HEK293 (cell line): ENCODE results near the gene CTXN2.

ENCODE experiments used
- CTCF ChIA-PET: fragments of 350-600 bp; formaldehyde crosslinking; extraction: SDS; loops from one replicate; lab custom pipeline; 2021; ENCODE audit warnings: antibody characterized with exemption; lab: Yijun Ruan, JAX
- POLR2A ChIA-PET: fragments of 300-600 bp; formaldehyde crosslinking; extraction: SDS; loops from one replicate; lab custom pipeline; 2020; ENCODE audit warnings: antibody characterized with exemption, inconsistent platforms; lab: Yijun Ruan, JAX
- H3K27ac ChIP-seq: fragments of 200-500 bp; sonication (Bioruptor generic); 2 replicates; pipeline ENCODE4 v1.5.1; 2014; ENCODE audit warnings: low read depth, low read length, control low read depth, inconsistent platforms; ENCODE audit errors: extremely low read depth
- H3K36me3 ChIP-seq, 2 experiments: fragments of 200-500 bp in 1 of 2; sonication (Bioruptor generic) in 1 of 2; 1 replicate in 1 of 2; 2 replicates in 1 of 2; pipeline ENCODE4 v1.5.1; 2014 to 2017; ENCODE audit warnings: inconsistent platforms in 2 of 2, low read length in 2 of 2; ENCODE audit not compliant: control insufficient read depth in 2 of 2, insufficient read depth in 1 of 2
- H3K4me1 ChIP-seq: fragments of 200-500 bp; sonication (Bioruptor generic); 2 replicates; pipeline ENCODE4 v1.5.1; 2014; ENCODE audit warnings: mild to moderate bottlenecking, low read length, inconsistent platforms; ENCODE audit not compliant: control insufficient read depth, insufficient read depth
- H3K4me3 ChIP-seq: 2 replicates; pipeline ENCODE4 v1.5.1; 2011; ENCODE audit warnings: low read depth, mild to moderate bottlenecking, control low read depth, low read length, moderate library complexity
- H3K9me3 ChIP-seq: fragments of 200-500 bp; sonication (Bioruptor generic); 2 replicates; pipeline ENCODE4 v1.5.1; 2014; ENCODE audit warnings: low read depth, low read length, inconsistent platforms; ENCODE audit not compliant: control insufficient read depth, insufficient read depth
- GLIS1 ChIP-seq: fragments of 450-650 bp; formaldehyde crosslinking; IDR thresholded peaks from 2 replicates; pipeline ENCODE4 v1.5.1; 2016; ENCODE audit warnings: missing biosample characterization, missing genetic modification characterization
- HOXC10 ChIP-seq: sonication (generic); formaldehyde crosslinking; IDR thresholded peaks from 2 replicates; pipeline ENCODE4 v1.8.1; 2023; ENCODE audit warnings: mild to moderate bottlenecking, missing genetic modification reagents
- HOXD13 ChIP-seq: sonication (generic); formaldehyde crosslinking; IDR thresholded peaks from 2 replicates; pipeline ENCODE4 v1.8.0; 2022; ENCODE audit warnings: missing genetic modification reagents, borderline replicate concordance
- KLF9 ChIP-seq: fragments of 450-650 bp; formaldehyde crosslinking; IDR thresholded peaks from 2 replicates; pipeline ENCODE4 v1.5.1; 2016; ENCODE audit warnings: missing biosample characterization, missing genetic modification characterization, low read depth
- MEIS1 ChIP-seq: sonication (generic); formaldehyde crosslinking; IDR thresholded peaks from 2 replicates; pipeline ENCODE4 v1.8.1; 2022; ENCODE audit warnings: missing genetic modification reagents, mild to moderate bottlenecking, borderline replicate concordance
- SCRT1 ChIP-seq: fragments of 450-650 bp; formaldehyde crosslinking; IDR thresholded peaks from 2 replicates; pipeline ENCODE4 v1.5.1; 2016; ENCODE audit warnings: missing biosample characterization, missing genetic modification characterization, borderline replicate concordance
- TCF7L2 ChIP-seq: IDR thresholded peaks from 2 replicates; pipeline ENCODE4 v1.6.1; 2011; ENCODE audit warnings: low read depth, mild to moderate bottlenecking, inconsistent platforms, low read length, moderate library complexity, borderline replicate concordance
- YY1 ChIP-seq: fragments of 450-650 bp; formaldehyde crosslinking; IDR thresholded peaks from 2 replicates; pipeline ENCODE4 v1.5.1; 2018; ENCODE audit warnings: missing biosample characterization, missing genetic modification characterization
- ZBTB21 ChIP-seq: fragments of 450-650 bp; formaldehyde crosslinking; IDR thresholded peaks from 2 replicates; pipeline ENCODE4 v1.5.1; 2017; ENCODE audit warnings: missing biosample characterization, missing genetic modification characterization
- ZFHX2 ChIP-seq: fragments of 450-650 bp; formaldehyde crosslinking; conservative IDR thresholded peaks from 2 replicates; pipeline ENCODE4 v1.5.1; 2016; ENCODE audit warnings: missing biosample characterization, missing genetic modification characterization
- ZFP69B ChIP-seq: fragments of 450-650 bp; formaldehyde crosslinking; IDR thresholded peaks from 2 replicates; pipeline ENCODE4 v1.5.1; 2016; ENCODE audit warnings: missing biosample characterization, missing genetic modification characterization
- ZNF138 ChIP-seq: fragments of 450-650 bp; formaldehyde crosslinking; IDR thresholded peaks from 2 replicates; pipeline ENCODE4 v1.5.1; 2016; ENCODE audit warnings: missing biosample characterization, missing genetic modification characterization, borderline replicate concordance
- ZNF16 ChIP-seq: fragments of 450-650 bp; formaldehyde crosslinking; IDR thresholded peaks from 2 replicates; pipeline ENCODE4 v1.5.1; 2016; ENCODE audit warnings: low read depth, missing biosample characterization, missing genetic modification characterization
- ZNF184 ChIP-seq: fragments of 450-650 bp; IDR thresholded peaks from 2 replicates; pipeline ENCODE4 v1.5.1; 2018; ENCODE audit warnings: missing biosample characterization, mild to moderate bottlenecking, missing genetic modification characterization
- ZNF350 ChIP-seq: fragments of 450-650 bp; formaldehyde crosslinking; IDR thresholded peaks from 2 replicates; pipeline ENCODE4 v1.5.0; 2017; ENCODE audit warnings: missing biosample characterization, mild to moderate bottlenecking, missing genetic modification characterization
- ZNF354C ChIP-seq: fragments of 450-650 bp; formaldehyde crosslinking; IDR thresholded peaks from 2 replicates; pipeline ENCODE4 v1.5.1; 2016; ENCODE audit warnings: missing biosample characterization, missing genetic modification characterization, low read depth, borderline replicate concordance
- ZNF366 ChIP-seq: fragments of 450-650 bp; formaldehyde crosslinking; conservative IDR thresholded peaks from 2 replicates; pipeline ENCODE4 v1.5.1; 2016; ENCODE audit warnings: missing biosample characterization, missing genetic modification characterization
- ZNF423 ChIP-seq: fragments of 450-650 bp; formaldehyde crosslinking; IDR thresholded peaks from 2 replicates; pipeline ENCODE4 v1.5.1; 2016; ENCODE audit warnings: missing biosample characterization, missing genetic modification characterization
- ZNF433 ChIP-seq: fragments of 450-650 bp; formaldehyde crosslinking; IDR thresholded peaks from 2 replicates; pipeline ENCODE4 v1.5.1; 2016; ENCODE audit warnings: missing biosample characterization, missing genetic modification characterization, low read depth
- ZNF48 ChIP-seq: fragments of 450-650 bp; formaldehyde crosslinking; IDR thresholded peaks from 2 replicates; pipeline ENCODE4 v1.5.1; 2016; ENCODE audit warnings: missing biosample characterization, missing genetic modification characterization
- ZNF501 ChIP-seq: fragments of 450-650 bp; formaldehyde crosslinking; IDR thresholded peaks from 2 replicates; pipeline ENCODE4 v1.5.1; 2016; ENCODE audit warnings: missing biosample characterization, missing genetic modification characterization
- ZNF585B ChIP-seq: fragments of 450-650 bp; formaldehyde crosslinking; IDR thresholded peaks from 2 replicates; pipeline ENCODE4 v1.5.1; 2016; ENCODE audit warnings: missing biosample characterization, missing genetic modification characterization
- ZNF621 ChIP-seq: fragments of 450-650 bp; formaldehyde crosslinking; IDR thresholded peaks from 2 replicates; pipeline ENCODE4 v1.5.1; 2017; ENCODE audit warnings: missing biosample characterization, missing genetic modification characterization
- ZNF654 ChIP-seq: fragments of 450-650 bp; formaldehyde crosslinking; IDR thresholded peaks from 2 replicates; pipeline ENCODE4 v1.5.1; 2016; ENCODE audit warnings: low read depth, missing biosample characterization, missing genetic modification characterization
- ZNF658 ChIP-seq: fragments of 450-650 bp; formaldehyde crosslinking; IDR thresholded peaks from 2 replicates; pipeline ENCODE4; 2016; ENCODE audit warnings: missing biosample characterization, missing genetic modification characterization
- ZNF768 ChIP-seq: fragments of 450-650 bp; formaldehyde crosslinking; IDR thresholded peaks from 2 replicates; pipeline ENCODE4 v1.5.1; 2018; ENCODE audit warnings: missing biosample characterization, mild to moderate bottlenecking, missing genetic modification characterization
- ZNF785 ChIP-seq: fragments of 450-650 bp; formaldehyde crosslinking; IDR thresholded peaks from 2 replicates; pipeline ENCODE4 v1.5.1; 2016; ENCODE audit warnings: missing biosample characterization, missing genetic modification characterization
- ZNF830 ChIP-seq: fragments of 450-650 bp; IDR thresholded peaks from 2 replicates; pipeline ENCODE4 v1.5.0; 2018; ENCODE audit warnings: missing biosample characterization, missing genetic modification characterization, low read depth, mild to moderate bottlenecking, moderate library complexity
- TF ChIP-seq, protein P1 (sequence below): fragments of 450-650 bp; IDR thresholded peaks from 2 replicates; pipeline ENCODE4 v1.5.1; 2018; ENCODE audit warnings: missing biosample characterization, mild to moderate bottlenecking, missing genetic modification characterization
- TF ChIP-seq, protein P2 (sequence below): fragments of 450-650 bp; formaldehyde crosslinking; IDR thresholded peaks from 2 replicates; pipeline ENCODE4 v1.5.1; 2016; ENCODE audit warnings: missing biosample characterization, missing genetic modification characterization
- TF ChIP-seq, protein P3 (sequence below): fragments of 450-650 bp; formaldehyde crosslinking; IDR thresholded peaks from 2 replicates; pipeline ENCODE4 v1.5.1; 2016; ENCODE audit warnings: missing biosample characterization, missing genetic modification characterization
- TF ChIP-seq, protein P4 (sequence below): fragments of 450-650 bp; formaldehyde crosslinking; IDR thresholded peaks from 2 replicates; pipeline ENCODE4 v1.5.1; 2016; ENCODE audit warnings: missing biosample characterization, missing genetic modification characterization

The CTXN2 gene

DNA sequence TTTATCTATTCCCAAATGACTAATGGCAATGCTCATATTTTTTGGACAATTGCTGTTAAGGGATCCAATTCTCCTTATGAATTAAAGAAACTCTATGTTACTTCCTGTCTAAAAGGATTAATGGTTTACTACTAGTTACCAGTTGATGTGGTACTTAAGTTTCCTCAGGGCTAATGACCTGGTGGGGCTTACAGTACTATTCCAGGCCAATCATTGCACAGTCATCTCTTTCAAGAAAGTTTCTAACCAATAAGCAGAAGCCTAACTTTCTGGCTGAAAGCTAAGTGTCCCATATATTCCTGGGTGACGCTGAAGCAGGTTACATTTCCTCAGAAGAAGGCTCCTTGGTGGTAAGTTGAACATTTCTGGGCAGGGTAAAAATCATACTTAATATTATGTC is 14.5 kb downstream of the CTXN2 start, which contains the start of gene SLC12A1:
SLC12A1 (plus strand) TSS at position 322 of the 400 bp plus-strand sequence. CDS start 1,418 bp downstream, outside the sequence.
- H3K27ac ChIP-seq, result no peak within 1 kb of the TSS
- POLR2A ChIA-PET, result no interaction called here
- no peaks in the 10 kb centered on the region for H3K36me3 ChIP-seq
- H3K4me1 ChIP-seq, result no peaks in the 10 kb centered on the region
- CTCF ChIA-PET, result no interaction called here
- no peaks in the 10 kb centered on the region for H3K9me3 ChIP-seq
- H3K4me3 ChIP-seq, result no peak within 1 kb of the TSS
- TF ChIP-seq ZNF433 (tag by site-specific recombination) (no peak), ZFHX2 (tag by site-specific recombination) (no peak), ZNF354C (no peak), ZNF585B (tag by site-specific recombination) (no peak), ZNF658 (tag by site-specific recombination) (no peak), ZNF830 (no peak), HOXD13 (CRISPR knock-in tag) (no peak), KLF9 (tag by site-specific recombination) (no peak), GLIS1 (tag by site-specific recombination) (no peak), ZFP69B (no peak), ZNF654 (tag by site-specific recombination) (no peak), ZNF768 (no peak), HOXC10 (no peak), ZBTB21 (tag by site-specific recombination) (no peak), MEIS1 (CRISPR knock-in tag) (no peak)
- TF ChIP-seq, all 188 proteins: peak for 0

DNA sequence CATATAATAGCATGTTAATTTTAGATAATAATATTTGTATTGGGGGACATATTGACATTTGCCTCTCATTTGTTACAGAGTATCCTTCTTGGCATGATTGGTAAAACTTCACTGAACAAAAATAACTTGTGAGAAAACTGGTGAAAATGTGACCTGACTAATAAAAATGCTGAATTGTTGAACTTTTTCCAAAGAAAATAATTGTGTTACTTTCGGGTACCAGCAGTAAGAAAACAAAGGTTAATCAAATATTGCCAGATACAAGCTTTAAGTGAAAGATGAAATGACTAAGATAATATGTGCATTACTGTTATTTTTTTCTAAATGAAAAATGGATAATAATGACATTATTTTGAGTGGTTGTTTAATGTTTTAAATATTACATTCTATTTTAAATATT is 29.8 kb downstream of the CTXN2 start:
- CTCF ChIA-PET, result no interaction called here
- TF ChIP-seq ZNF16 (tag by site-specific recombination) (no peak), ZNF184 (tag by site-specific recombination) (no peak), ZNF138 (no peak), ZNF785 (tag by site-specific recombination) (no peak), ZNF366 (tag by site-specific recombination) (no peak), ZNF501 (tag by site-specific recombination) (no peak), SCRT1 (tag by site-specific recombination) (no peak), YY1 (tag by site-specific recombination) (no peak), ZNF621 (tag by site-specific recombination) (no peak), TCF7L2 (no peak), ZNF423 (tag by site-specific recombination) (no peak), ZNF350 (tag by site-specific recombination) (no peak), ZNF48 (tag by site-specific recombination) (no peak)
- TF ChIP-seq, protein P1, sequence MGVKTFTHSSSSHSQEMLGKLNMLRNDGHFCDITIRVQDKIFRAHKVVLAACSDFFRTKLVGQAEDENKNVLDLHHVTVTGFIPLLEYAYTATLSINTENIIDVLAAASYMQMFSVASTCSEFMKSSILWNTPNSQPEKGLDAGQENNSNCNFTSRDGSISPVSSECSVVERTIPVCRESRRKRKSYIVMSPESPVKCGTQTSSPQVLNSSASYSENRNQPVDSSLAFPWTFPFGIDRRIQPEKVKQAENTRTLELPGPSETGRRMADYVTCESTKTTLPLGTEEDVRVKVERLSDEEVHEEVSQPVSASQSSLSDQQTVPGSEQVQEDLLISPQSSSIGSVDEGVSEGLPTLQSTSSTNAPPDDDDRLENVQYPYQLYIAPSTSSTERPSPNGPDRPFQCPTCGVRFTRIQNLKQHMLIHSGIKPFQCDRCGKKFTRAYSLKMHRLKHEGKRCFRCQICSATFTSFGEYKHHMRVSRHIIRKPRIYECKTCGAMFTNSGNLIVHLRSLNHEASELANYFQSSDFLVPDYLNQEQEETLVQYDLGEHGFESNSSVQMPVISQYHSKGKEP (tag by site-specific recombination), result no peak
- TF ChIP-seq, protein P2, sequence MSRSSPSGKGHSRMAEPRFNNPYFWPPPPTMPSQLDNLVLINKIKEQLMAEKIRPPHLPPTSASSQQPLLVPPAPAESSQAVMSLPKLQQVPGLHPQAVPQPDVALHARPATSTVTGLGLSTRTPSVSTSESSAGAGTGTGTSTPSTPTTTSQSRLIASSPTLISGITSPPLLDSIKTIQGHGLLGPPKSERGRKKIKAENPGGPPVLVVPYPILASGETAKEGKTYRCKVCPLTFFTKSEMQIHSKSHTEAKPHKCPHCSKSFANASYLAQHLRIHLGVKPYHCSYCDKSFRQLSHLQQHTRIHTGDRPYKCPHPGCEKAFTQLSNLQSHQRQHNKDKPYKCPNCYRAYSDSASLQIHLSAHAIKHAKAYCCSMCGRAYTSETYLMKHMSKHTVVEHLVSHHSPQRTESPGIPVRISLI, result no peak
- TF ChIP-seq, protein P3, sequence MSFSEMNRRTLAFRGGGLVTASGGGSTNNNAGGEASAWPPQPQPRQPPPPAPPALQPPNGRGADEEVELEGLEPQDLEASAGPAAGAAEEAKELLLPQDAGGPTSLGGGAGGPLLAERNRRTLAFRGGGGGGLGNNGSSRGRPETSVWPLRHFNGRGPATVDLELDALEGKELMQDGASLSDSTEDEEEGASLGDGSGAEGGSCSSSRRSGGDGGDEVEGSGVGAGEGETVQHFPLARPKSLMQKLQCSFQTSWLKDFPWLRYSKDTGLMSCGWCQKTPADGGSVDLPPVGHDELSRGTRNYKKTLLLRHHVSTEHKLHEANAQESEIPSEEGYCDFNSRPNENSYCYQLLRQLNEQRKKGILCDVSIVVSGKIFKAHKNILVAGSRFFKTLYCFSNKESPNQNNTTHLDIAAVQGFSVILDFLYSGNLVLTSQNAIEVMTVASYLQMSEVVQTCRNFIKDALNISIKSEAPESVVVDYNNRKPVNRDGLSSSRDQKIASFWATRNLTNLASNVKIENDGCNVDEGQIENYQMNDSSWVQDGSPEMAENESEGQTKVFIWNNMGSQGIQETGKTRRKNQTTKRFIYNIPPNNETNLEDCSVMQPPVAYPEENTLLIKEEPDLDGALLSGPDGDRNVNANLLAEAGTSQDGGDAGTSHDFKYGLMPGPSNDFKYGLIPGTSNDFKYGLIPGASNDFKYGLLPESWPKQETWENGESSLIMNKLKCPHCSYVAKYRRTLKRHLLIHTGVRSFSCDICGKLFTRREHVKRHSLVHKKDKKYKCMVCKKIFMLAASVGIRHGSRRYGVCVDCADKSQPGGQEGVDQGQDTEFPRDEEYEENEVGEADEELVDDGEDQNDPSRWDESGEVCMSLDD, result no peak
- TF ChIP-seq, protein P4, sequence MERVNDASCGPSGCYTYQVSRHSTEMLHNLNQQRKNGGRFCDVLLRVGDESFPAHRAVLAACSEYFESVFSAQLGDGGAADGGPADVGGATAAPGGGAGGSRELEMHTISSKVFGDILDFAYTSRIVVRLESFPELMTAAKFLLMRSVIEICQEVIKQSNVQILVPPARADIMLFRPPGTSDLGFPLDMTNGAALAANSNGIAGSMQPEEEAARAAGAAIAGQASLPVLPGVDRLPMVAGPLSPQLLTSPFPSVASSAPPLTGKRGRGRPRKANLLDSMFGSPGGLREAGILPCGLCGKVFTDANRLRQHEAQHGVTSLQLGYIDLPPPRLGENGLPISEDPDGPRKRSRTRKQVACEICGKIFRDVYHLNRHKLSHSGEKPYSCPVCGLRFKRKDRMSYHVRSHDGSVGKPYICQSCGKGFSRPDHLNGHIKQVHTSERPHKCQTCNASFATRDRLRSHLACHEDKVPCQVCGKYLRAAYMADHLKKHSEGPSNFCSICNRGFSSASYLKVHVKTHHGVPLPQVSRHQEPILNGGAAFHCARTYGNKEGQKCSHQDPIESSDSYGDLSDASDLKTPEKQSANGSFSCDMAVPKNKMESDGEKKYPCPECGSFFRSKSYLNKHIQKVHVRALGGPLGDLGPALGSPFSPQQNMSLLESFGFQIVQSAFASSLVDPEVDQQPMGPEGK, result no peak

More for the DNA sequence above, 29.8 kb downstream of the CTXN2 start:
- POLR2A ChIA-PET, result no interaction called here
- Histone ChIP-seq H3K27ac (no peak overlapping the region), H3K9me3 (no peaks in the 10 kb centered on the region), H3K36me3 (no peaks in the 10 kb centered on the region), H3K4me3 (no peak overlapping the region), H3K4me1 (no peaks in the 10 kb centered on the region)
